DMS114 treated with DMSO at 0.1 percent for 48 hours (cell line): ENCODE data around the gene OAT.
A peak's percentile ranks its signal among the peaks of the same experiment; 100 is the strongest.

Experiments used
- DNase-seq: peaks from one replicate; lab custom pipeline; 2025; ENCODE audit not compliant: unreplicated experiment; lab: John Stamatoyannopoulos, UW

The OAT gene

GRCh38 chr10:124407456-124407855, 11.3 kb downstream of the OAT start:
- DNase-seq = no peak

- DNase-seq = peak; percentile 82
Measured at GRCh38 chr10:124403548-124403947, 15.2 kb downstream of the OAT start.

GRCh38 chr10:124402273-124402672, 16.4 kb downstream of the OAT start:
- no peak for DNase-seq

GRCh38 chr10:124401633-124402032, 17.1 kb downstream of the OAT start:
- no peak for DNase-seq

GRCh38 chr10:124394583-124394982, 24.1 kb downstream of the OAT start:
- no peak for DNase-seq

DNA sequence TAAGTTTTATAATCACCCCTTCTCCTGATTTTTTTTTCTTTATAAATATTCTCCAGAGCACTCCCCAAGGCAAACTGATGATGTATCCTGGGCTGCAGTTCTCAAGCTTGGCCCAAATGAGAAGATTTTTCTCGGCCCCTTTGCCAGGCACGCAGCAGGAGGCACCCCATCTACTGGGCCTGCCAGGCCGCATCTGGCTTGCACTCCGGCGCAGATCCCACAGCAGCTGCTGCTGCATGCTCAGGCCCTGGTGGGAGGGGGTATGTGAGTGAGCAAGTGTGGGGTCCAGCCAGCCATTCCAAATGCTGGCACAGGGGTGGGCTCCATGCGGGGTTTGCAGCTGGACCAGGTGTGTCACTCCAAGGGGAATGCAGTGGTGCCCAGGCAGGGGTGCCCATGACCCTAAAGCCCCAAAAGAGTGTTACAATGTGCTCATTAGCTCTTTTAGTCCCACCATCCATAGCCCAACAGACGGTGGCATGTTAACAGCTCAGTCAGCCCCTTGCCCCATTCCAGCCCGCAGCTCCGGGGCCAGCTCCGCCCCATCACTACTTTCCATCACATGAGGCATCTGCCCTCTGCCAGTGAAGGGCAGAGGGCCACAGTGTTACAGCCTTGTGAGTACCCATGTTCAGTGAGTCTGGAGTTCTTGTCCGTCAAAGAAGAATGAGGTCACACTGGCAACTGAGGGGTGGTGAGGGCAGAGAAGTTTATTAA, 25.9 kb downstream of the OAT start:
- no peak for DNase-seq

- no peak for DNase-seq
Measured at GRCh38 chr10:124390471-124391187, 28.1 kb downstream of the OAT start.

DNA sequence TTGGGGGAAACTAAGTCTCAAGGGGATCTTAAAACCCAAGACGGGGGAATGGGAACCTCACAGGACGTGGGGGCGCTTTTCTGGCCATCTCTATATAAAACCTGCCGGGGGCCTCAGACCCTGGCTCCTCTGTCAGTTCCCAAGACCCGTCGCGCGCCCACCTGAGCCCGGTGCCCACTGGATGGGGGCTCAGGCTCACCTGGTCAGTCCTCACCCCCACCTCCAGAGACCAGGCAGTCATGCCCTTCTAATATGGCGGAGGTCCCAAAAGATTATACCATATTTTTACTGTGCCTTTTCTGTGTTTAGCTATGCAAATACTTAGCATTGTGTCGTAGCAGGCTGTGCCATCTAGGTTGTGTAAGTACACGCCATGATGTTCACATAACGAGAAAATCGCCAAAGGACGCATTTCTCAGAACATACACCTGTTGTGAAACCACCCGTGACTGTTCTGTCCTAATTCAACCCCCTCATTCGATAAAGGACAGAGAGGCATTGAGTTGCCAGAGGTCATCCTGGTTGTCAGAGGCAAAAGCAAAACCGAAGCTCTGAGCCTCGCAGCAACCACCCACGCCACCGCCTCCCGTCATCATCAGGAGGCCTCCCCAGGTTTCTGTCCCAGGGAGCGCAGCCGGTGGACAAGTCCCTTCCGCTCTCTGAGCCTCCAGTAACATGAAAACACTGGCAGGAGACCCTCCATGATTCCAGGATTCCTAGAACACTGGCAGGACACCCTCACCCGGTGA, 28.9 kb downstream of the OAT start:
- no peak for DNase-seq

DNA sequence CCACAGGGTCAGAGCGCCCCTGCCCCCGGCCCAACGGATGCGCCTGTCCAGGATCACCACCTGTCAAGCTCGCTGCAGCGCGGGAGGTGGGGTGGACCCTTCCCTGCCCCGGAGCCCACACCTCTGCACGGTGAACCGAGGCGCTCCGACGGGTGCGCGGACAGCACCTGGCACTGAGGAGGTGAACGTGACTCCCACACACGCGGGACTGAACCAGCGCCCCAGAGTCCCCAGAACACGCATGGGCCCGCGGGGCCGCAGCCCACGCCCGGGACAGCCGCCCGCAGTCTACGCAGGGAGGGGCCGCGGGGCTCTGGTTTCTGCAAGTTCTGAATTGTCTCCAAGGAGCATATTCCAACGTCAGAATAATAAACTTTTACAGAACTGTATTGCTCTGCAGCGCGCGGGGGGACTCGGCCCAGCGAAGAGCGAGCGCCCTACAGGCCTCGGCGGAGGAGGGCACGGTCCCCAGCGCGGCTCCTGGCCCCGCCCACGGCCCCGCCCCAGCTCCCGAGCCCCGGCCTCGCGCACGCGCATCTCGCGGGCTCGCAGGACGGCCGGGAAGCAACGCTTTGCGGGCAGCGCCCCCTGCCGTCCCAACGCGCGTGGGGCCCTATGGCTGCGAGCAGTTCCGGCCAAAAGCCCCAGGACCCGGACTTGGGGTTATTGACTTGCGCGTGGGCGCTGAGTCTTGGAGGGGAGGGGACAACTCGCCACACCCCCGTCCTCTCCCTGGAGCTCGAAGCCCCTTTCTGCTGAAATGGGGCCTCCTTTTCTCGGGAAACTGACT, 29.7 kb downstream of the OAT start:
- peak; percentile 71 for DNase-seq

GRCh38 chr10:124388476-124388822, 30.3 kb downstream of the OAT start:
- DNase-seq = no peak

DNA sequence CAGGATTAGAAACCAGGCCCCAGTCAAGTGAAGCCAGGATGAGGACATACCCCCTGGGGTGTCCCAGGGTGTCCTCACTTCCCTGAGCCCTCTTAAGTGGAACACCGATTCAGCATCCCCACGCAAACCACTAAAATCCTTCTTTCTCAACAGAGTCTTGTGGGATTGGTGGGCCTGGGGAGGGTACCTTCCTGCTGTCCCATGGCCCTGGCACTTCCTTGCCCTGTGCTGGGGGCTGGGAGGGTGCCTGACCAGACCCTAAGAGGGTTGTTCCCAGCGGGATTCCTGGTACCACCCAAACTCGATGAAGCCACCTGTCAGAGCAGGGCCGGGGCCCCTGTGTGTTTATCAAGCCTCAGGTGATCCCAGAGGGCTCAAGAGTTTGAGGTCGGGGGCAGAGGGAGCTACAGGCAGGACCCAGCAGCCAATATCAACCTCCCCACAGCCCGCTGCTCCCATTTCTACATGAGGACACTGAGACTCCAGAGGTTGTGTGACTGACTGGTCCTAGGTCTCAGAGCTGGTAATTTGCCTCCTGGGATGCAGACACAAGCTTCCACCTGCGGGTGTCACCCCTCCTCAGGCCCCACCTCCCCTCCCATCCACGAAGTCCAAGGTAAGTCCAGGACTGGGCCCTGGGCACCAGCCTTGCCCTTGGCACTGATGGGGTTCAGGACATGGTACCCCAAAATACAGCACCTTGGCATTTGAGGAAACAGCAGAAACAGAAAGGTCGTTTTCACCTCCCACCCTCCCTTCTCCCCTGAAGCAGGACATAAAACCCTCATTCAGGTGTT, 31.4 kb downstream of the OAT start:
- no peak for DNase-seq

- DNase-seq = no peak
Measured at GRCh38 chr10:124386186-124387077, 32.3 kb downstream of the OAT start.

GRCh38 chr10:124385627-124386185, 33.0 kb downstream of the OAT start:
- no peak for DNase-seq

DNA sequence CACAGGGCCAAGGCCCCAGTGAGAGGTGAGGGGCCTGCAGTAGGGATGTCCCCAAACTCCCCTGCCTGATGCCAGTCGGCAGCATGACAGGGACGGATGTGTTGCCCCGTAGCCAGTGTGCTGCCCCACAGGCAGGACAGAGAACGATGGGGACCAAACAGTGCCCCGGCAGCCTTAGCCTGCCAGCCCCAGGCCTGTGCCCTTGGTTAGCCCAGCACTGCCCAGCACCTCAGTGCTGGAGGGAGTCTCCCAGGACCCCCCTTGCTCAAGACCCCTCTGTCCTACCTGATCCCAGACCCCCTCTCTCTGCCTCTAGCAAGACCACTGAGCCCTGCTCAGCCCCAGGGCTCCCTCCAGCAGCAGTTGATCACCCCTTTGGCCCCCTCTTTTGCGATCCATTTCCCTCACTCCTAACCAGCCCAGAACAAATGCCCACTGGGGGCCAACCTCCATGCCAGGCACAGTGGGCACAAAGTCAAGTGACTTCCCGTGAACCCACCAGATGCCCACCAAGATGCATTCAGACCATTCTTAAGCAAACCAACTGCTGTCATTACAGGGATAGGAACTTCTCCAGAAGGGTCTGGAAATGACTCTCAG, 34.0 kb downstream of the OAT start:
- DNase-seq = no peak

- DNase-seq = no peak
Measured at GRCh38 chr10:124384172-124384571, 34.6 kb downstream of the OAT start.

DNA sequence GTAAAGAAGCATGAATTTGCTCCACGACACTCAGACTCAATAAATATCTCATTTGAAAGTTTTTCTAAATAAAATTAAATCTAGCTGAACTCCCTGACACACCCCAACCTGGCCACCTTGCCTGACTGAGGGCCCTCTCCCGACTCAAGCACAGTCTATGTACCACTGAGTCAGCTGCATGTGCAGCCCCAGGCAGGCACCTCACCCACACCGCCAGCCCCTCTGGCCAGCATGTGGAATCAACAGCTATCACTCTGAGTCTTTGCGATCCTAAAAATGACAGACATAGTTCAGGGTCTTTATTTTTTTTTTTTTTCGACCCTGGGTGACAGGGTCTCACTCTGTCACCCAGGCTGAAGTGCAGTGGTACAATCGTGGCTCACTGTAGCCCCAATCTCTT, 35.2 kb downstream of the OAT start:
- DNase-seq = no peak

GRCh38 chr10:124381011-124381611, 37.6 kb downstream of the OAT start:
- no peak for DNase-seq

GRCh38 chr10:124380256-124380995, 38.3 kb downstream of the OAT start:
- no peak for DNase-seq
